ENCODE data around the gene KRTAP9-7.
A peak's percentile ranks its signal among the peaks of the same experiment; 100 is the strongest.

KRTAP9-7 gene

DNA sequence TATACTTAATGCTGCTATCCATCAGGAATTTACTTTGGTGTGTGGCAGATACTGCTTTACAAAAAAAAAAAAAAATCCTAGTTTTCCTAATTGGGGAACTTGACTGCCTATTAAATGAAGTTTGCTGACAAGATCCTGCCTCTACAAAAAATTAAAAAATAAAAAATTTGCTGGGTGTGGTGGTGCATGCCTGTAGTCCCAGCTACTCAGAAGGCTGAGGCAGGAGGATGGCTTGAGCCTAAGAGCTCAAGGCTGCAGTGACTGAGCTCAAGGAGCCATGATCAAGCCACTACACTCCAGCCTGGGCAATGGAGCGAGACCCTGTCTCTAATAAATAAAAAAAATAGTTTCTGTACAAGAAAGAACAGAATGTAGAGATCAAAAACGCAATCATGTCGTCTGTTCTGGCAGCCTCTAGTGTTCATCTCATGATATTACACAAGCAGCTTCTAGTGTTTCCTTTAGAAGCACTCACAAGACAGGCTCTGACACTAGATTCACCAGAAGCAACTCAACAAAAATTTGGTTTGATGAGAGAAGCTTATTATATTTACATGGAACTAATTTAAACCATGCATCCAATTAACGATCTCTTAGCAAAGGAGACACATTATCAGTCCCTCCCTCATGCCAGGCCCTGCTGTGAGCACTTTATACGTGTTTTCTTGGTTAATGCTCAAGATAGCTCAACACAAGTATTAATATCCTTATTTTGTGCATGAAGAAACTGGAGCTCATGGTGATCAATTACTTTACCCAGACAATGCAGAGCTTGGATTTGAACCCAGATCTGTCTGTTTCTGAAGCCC is 46.8 kb downstream of the KRTAP9-7 start:
- DNase-seq (ENCODE audit: low spot score), result peak; percentile 15

DNA sequence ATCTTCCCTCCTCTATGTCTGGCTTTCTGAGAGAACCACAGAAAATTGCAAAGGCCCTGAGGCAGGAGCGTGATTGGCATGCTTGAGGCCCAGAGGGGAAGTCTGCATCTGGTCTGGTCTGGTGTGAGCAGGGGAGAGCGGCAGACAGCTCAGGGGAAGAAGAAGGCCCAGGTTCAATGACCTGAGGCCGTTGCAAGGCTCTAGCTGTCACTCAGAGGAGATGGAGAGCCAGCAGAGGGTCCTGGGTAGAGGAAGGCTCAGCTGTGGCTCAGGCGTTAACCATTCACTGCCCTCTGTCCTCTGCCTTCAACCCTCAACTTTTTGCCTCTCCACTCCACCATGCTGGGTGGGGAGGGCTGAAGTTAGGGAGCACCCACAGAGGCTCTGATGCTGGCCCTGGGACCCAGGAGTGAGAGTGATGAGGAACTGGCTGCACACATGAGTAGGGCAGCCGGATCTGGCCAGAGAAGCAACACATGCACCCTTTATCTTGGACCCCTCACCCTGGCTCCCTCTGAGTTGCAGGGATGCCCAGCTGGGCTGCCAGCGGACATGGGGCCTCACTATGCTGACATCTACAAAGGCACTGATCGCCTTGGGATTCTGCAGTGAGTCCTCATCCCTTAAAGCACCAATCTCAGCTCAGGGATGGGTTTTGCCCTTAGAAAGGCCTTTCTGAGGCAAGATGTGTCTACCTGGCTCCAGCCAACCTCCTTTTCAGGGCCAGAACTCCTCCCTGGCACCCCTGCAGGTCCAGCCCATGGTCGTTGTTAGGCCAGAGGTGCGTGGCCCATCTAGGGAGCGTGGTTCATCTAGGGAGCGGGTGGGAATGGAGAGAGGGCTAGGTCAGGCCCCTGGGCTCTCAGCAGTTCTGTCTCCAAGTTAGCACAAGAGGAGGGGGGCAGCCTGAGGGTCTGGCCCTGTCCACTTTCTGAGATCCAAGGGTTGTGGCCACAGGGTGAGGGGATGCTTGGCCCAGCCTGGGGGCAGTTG is 47.7 kb downstream of the KRTAP9-7 start:
- DNase-seq (ENCODE audit: low spot score), result no peak

DNA sequence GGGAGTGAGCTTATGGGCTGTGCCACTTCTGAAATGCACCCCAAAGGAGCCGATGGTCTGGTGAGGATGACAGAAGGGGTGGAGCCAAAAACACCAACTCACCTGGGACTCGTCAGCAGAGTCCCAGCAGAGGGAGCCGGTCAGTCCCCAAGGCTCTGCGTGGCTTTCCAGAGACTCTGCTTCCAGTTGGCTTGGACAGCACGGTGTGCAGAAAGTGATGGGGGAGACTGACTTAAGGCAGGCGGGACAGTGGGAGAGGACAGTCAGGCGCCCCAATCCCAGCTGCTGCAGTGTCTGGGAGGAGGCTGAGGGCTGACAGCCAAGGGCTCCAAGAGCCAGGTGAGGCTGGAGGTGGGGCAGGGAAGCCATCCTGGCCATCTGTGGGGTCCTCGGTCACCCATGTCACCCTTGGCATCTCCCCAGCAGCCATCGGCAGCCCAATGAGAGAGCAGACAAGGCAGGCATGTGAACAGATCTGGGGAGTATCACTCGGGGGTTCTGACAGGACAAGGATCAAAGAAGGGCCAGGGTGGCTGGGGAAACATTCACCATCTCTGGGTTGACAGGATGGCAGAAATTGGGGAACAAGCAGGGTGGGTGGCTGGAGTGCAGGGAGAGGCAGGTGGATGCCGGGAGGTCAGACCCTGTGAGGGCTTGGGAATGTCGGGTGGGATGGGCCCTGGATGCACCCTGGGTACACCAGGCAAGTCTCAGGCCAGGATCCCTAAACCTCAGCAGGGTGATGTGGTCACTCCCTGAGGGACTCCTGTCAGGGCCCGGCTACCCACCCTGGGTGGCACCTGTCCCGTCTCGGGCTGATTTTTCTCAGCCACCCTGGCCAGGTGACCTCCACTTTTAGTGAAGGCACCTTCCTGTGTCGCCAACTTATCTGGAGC is 48.9 kb downstream of the KRTAP9-7 start:
- no peak for DNase-seq (ENCODE audit: low spot score)

DNA sequence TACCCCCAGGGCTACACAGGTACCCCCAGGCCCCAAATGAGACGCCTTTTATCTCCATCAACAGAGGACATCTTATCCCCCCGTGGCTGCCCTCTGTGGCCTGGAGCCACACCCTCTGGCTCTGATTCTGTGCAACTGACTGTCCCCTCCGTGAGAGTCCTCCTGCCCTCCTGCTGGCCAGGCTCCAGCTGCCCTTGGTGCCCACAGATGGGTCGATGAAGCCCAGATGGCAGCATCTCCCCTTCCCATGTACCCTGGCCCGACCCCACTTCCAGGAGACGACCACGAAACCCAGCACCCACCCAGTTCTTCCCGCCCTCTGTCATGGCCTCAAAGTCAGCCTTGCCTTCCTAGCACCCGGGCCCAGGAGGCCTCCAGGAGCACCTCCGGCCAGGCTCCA is 49.6 kb downstream of the KRTAP9-7 start:
- DNase-seq (ENCODE audit: low spot score), result no peak

DNA sequence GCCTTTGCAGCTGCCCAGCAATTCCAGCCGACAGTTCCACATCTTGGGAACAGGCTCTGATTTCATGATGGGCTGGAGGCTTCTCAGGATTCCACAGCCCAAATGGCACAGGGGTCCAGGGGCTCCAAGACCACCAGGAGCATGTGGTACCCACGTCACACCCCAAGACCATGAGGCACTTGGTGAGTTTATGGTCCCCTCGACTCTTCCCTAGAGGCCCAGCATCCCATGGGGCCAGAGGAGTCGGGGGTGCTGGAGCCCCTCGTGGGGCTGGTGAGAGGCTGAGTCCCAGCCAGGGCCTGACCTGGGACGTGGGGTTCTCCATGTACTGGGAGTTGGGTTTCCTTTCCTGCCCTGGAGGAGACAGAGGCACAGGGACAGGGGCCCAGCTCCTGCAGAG is 50.1 kb downstream of the KRTAP9-7 start:
- no peak for DNase-seq (ENCODE audit: low spot score)
